H1 (cell line): ENCODE data around the gene EMID1. TPM values are rescaled to one million over a fixed set of nuclear protein-coding genes. Genes with fewer than 3 reads are reported as not detected.

Experiments
- CTCF ChIA-PET: fragments of 300-600 bp; sonication (Branson Sonifier 250); formaldehyde crosslinking; loops from one replicate; lab custom pipeline; 2021; ENCODE audit not compliant: partially characterized antibody; lab: Charles Lee
- POLR2A ChIA-PET: fragments of 300-600 bp; sonication (Branson Sonifier 250); formaldehyde crosslinking; loops from one replicate; lab custom pipeline; 2021; ENCODE audit warnings: inconsistent platforms; ENCODE audit not compliant: partially characterized antibody; lab: Charles Lee
- DNase-seq, 2 experiments: peaks; one replicate each; pipeline versions ENCODE4 v3.0.0 to v3.0.0-alpha.2; 2010 to 2022; ENCODE audit warnings: low spot score in 2 of 2, low read depth in 1 of 2, mixed read lengths in 1 of 2
- FAIRE-seq: peaks from 2 replicates; lab custom pipeline; 2011; peaks lifted over from hg19 to GRCh38; lab: Jason Lieb, UNC
- H2AFZ ChIP-seq: 2 replicates; pipeline ENCODE4 v1.8.1; 2012; ENCODE audit warnings: low read length, inconsistent platforms
- H2AK5ac ChIP-seq: 2 replicates; pipeline ENCODE4 v1.6.1; 2013; ENCODE audit warnings: low read depth, low read length
- H2BK120ac ChIP-seq: replicated peaks from 2 replicates; pipeline ENCODE3; 2013; ENCODE audit warnings: low read depth, low read length, inconsistent platforms
- H2BK12ac ChIP-seq: 2 replicates; pipeline ENCODE4 v1.6.1; 2013; ENCODE audit warnings: low read depth, low read length
- H2BK15ac ChIP-seq: 2 replicates; pipeline ENCODE4 v1.6.1; 2013; ENCODE audit warnings: low read length
- H2BK20ac ChIP-seq: 2 replicates; pipeline ENCODE4 v1.6.1; 2013; ENCODE audit warnings: low read length
- H2BK5ac ChIP-seq: 2 replicates; pipeline ENCODE4 v1.6.1; 2013; ENCODE audit warnings: low read depth, low read length
- H3K14ac ChIP-seq: 2 replicates; pipeline ENCODE4 v1.6.1; 2013; ENCODE audit warnings: inconsistent platforms; ENCODE audit not compliant: insufficient read length
- H3K18ac ChIP-seq: 2 replicates; pipeline ENCODE4 v1.6.1; 2013; ENCODE audit warnings: low read length; ENCODE audit errors: extremely low read depth
- H3K23ac ChIP-seq: 2 replicates; pipeline ENCODE4 v1.6.1; 2013; ENCODE audit warnings: inconsistent platforms; ENCODE audit not compliant: insufficient read length
- H3K23me2 ChIP-seq: 2 replicates; pipeline ENCODE4 v1.6.1; 2013; ENCODE audit warnings: low read depth, low read length
- H3K27ac ChIP-seq: 2 replicates; pipeline ENCODE4 v1.6.1; 2011; ENCODE audit warnings: low read depth, low read length, inconsistent platforms
- H3K27me3 ChIP-seq, 4 experiments: replicated peaks in 1 of 4; 1 replicate in 1 of 4; 2 replicates in 3 of 4; pipeline versions ENCODE4 v1.6.1 to v1.8.1; 2011 to 2013; ENCODE audit warnings: low read length in 3 of 4, mild to moderate bottlenecking in 3 of 4, inconsistent platforms in 2 of 4, mixed read lengths in 2 of 4, moderate library complexity in 1 of 4; ENCODE audit not compliant: control insufficient read depth in 3 of 4, insufficient read depth in 3 of 4; ENCODE audit errors: extremely low read depth in 1 of 4
- H3K36me3 ChIP-seq, 4 experiments: 2 replicates each; pipeline versions ENCODE4 v1.6.1 to v1.8.1; 2011 to 2013; ENCODE audit warnings: mild to moderate bottlenecking in 4 of 4, low read length in 3 of 4, moderate library complexity in 2 of 4, control low read depth in 1 of 4, inconsistent platforms in 1 of 4; ENCODE audit not compliant: insufficient read depth in 4 of 4, control insufficient read depth in 2 of 4
- H3K4ac ChIP-seq: replicated peaks from 2 replicates; pipeline ENCODE3; 2013; ENCODE audit warnings: low read length, low read depth, mixed read lengths, inconsistent platforms; ENCODE audit not compliant: insufficient read length
- H3K4me1 ChIP-seq, 4 experiments: replicated peaks in 1 of 4; 1 replicate in 1 of 4; 2 replicates in 3 of 4; pipeline versions ENCODE4 v1.6.1 to v1.8.1; 2011 to 2013; ENCODE audit warnings: low read length in 3 of 4, inconsistent platforms in 2 of 4, mixed read lengths in 1 of 4; ENCODE audit not compliant: insufficient read depth in 4 of 4, control insufficient read depth in 3 of 4
- H3K4me2 ChIP-seq, 2 experiments: 2 replicates each; pipeline versions ENCODE4 v1.6.1 to v1.8.1; 2011 to 2013; ENCODE audit warnings: low read depth in 2 of 2, low read length in 2 of 2, control low read depth in 1 of 2, inconsistent platforms in 1 of 2, mild to moderate bottlenecking in 1 of 2; ENCODE audit not compliant: insufficient read depth in 1 of 2
- H3K4me3 ChIP-seq, 4 experiments: fragments of 200-600, 300-600 bp in 1 of 4; sonication (generic), shearing (Covaris generic), sonication (Bioruptor Twin) in 1 of 4; 2 replicates each; pipeline versions ENCODE4 v1.5.1 to v1.8.1; 2011 to 2016; ENCODE audit warnings: low read length in 4 of 4, low read depth in 3 of 4, control low read depth in 2 of 4, inconsistent platforms in 2 of 4, mild to moderate bottlenecking in 2 of 4, mixed read lengths in 1 of 4, moderate library complexity in 1 of 4; ENCODE audit not compliant: insufficient read depth in 2 of 4; ENCODE audit errors: extremely low read depth in 1 of 4
- H3K56ac ChIP-seq: replicated peaks from 2 replicates; pipeline ENCODE3; 2013; ENCODE audit warnings: low read depth, mild to moderate bottlenecking, mixed read lengths, low read length, inconsistent platforms; ENCODE audit not compliant: insufficient read length
- H3K79me1 ChIP-seq: 2 replicates; pipeline ENCODE4 v1.6.1; 2013; ENCODE audit warnings: low read depth, low read length, control low read depth
- H3K79me2 ChIP-seq, 2 experiments: 2 replicates each; pipeline versions ENCODE4 v1.6.1 to v1.8.1; 2012 to 2013; ENCODE audit warnings: low read length in 2 of 2, mild to moderate bottlenecking in 2 of 2, inconsistent platforms in 1 of 2; ENCODE audit not compliant: insufficient read depth in 2 of 2, control insufficient read depth in 1 of 2
- H3K9ac ChIP-seq, 4 experiments: replicated peaks in 1 of 4; 1 replicate in 1 of 4; 2 replicates in 3 of 4; pipeline versions ENCODE4 v1.6.1 to v1.8.1; 2011 to 2013; ENCODE audit warnings: low read depth in 3 of 4, low read length in 3 of 4, control low read depth in 2 of 4, mild to moderate bottlenecking in 2 of 4, moderate library complexity in 2 of 4, inconsistent platforms in 1 of 4; ENCODE audit errors: extremely low read depth in 1 of 4
- H3K9me3 ChIP-seq, 2 experiments: 2 replicates each; pipeline versions ENCODE4 v1.6.1 to v1.8.1; 2012 to 2013; ENCODE audit warnings: mild to moderate bottlenecking in 2 of 2, moderate library complexity in 2 of 2, control low read depth in 1 of 2, inconsistent platforms in 1 of 2, low read depth in 1 of 2, low read length in 1 of 2, mixed read lengths in 1 of 2; ENCODE audit not compliant: insufficient read depth in 2 of 2
- H4K20me1 ChIP-seq, 2 experiments: replicated peaks in 1 of 2; 2 replicates each; pipeline versions ENCODE3 to v1.8.1; 2011 to 2013; ENCODE audit warnings: inconsistent platforms in 2 of 2, low read length in 2 of 2, mild to moderate bottlenecking in 1 of 2; ENCODE audit not compliant: insufficient read depth in 2 of 2, control insufficient read depth in 1 of 2
- H4K5ac ChIP-seq: 2 replicates; pipeline ENCODE4 v1.6.1; 2013; ENCODE audit warnings: low read length, low read depth, mixed read lengths, inconsistent platforms; ENCODE audit not compliant: insufficient read length
- H4K8ac ChIP-seq: 2 replicates; pipeline ENCODE4 v1.8.0; 2013; ENCODE audit warnings: mild to moderate bottlenecking, moderate library complexity, low read length, inconsistent platforms; ENCODE audit not compliant: insufficient read depth; ENCODE audit errors: extremely low read depth
- H4K91ac ChIP-seq: replicated peaks from 2 replicates; pipeline ENCODE3; 2013; ENCODE audit warnings: low read length, mixed read lengths, inconsistent platforms; ENCODE audit not compliant: insufficient read length
- GTF2F1 ChIP-seq: IDR thresholded peaks from 2 replicates; pipeline ENCODE4 v1.6.1; 2012; ENCODE audit warnings: low read depth, low read length, improper control_type of control experiment, borderline replicate concordance
- JUND ChIP-seq: IDR thresholded peaks from 2 replicates; pipeline ENCODE4 v1.6.1; 2011; ENCODE audit warnings: mild to moderate bottlenecking, improper control_type of control experiment, low read length
- POLR2AphosphoS5 ChIP-seq: IDR thresholded peaks from 2 replicates; pipeline ENCODE4 v1.6.1; 2011; ENCODE audit warnings: low read depth, low read length
- RBBP5 ChIP-seq: IDR thresholded peaks from 2 replicates; pipeline ENCODE4 v1.7.1; 2012; ENCODE audit warnings: low read depth, mild to moderate bottlenecking, inconsistent platforms, low read length, moderate library complexity, borderline replicate concordance
- RNF2 ChIP-seq: fragments of 200-900, 300-1000 bp; sonication (generic); IDR thresholded peaks from 2 replicates; pipeline ENCODE4 v1.7.1; 2016; ENCODE audit warnings: borderline replicate concordance, low read depth, mild to moderate bottlenecking, antibody characterized with exemption, low read length; ENCODE audit not compliant: poor library complexity, severe bottlenecking; ENCODE audit errors: missing control alignments
- USF2 ChIP-seq: IDR thresholded peaks from 2 replicates; pipeline ENCODE4 v1.6.1; 2011; ENCODE audit warnings: low read length, improper control_type of control experiment
- WGBS, 2 experiments: shearing (Covaris generic) in 1 of 2; methylation state at CpG; one replicate each; pipeline versions ENCODE4 v1.1.6 to v1.1.7; 2013 to 2015; ENCODE audit warnings: low lambda C conversion rate in 2 of 2, mixed read lengths in 2 of 2, inconsistent platforms in 1 of 2, low coverage in 1 of 2, missing lambda C conversion rate in 1 of 2; ENCODE audit not compliant: insufficient replicate concordance in 2 of 2, insufficient coverage in 1 of 2, insufficient read length in 1 of 2; ENCODE audit errors: extremely low coverage in 1 of 2, missing lambda C conversion rate in 1 of 2; 5-methylcytosine and 5-hydroxymethylcytosine counted together
- polyA plus RNA-seq, 7 experiments: library from polyadenylated mRNA; depleted of rRNA in 3 of 7; stranded (reverse) in 5 of 7; unstranded in 2 of 7; fragments of >200 nt in 5 of 7; fragments of 200-250 nt in 2 of 7; gene quantifications; 1 replicate in 5 of 7; 2 replicates in 1 of 7; 4 replicates in 1 of 7; pipeline versions ENCODE4 v1.2.1 to v1.2.3, GENCODE V29; 2011 to 2013; ENCODE audit warnings: missing spikeins in 2 of 7, mixed read lengths in 2 of 7
- total RNA-seq: library from RNA; stranded (reverse); fragmentation: NEBNext Ultra II Directional; extraction: Animal tissue kit (Norgen Biotek cat#: 25700); gene quantifications from 2 replicates; pipeline ENCODE4 v1.2.1, GENCODE V29; 2021

Gene EMID1
- total and polyA plus RNA-seq, 2 of the 8 experiments (the other 6 are each of a cell fraction or from before 2014, with no cell fraction given): 3.9 to 7.4 TPM

GRCh38 chr22:29212743-29213142 lies 7.0 kb downstream of the EMID1 start:
- Histone ChIP-seq H3K27me3 (no peaks in the 10 kb centered on the region), H3K23me2 (no peaks in the 10 kb centered on the region), H3K9ac (no peak overlapping the region), H2BK20ac (no peak overlapping the region), H3K14ac (no peak overlapping the region), H3K4ac (no peak overlapping the region), H3K36me3 (no peaks in the 10 kb centered on the region), H3K79me2 (no peaks in the 10 kb centered on the region), H2BK15ac (no peak overlapping the region), H2AFZ (no peak overlapping the region), H4K5ac (no peak overlapping the region), H3K4me2 (no peak overlapping the region), H3K23ac (no peak overlapping the region), H3K27ac (no peak overlapping the region), H3K56ac (no peak overlapping the region), H3K79me1 (peaks cover 5% of the 10 kb centered on the region), H2BK12ac (no peak overlapping the region), H4K20me1 (peaks cover 0 to 3% of the 10 kb centered on the region in 2 experiments), H3K9me3 (no peaks in the 10 kb centered on the region), H3K18ac (no peak overlapping the region), H3K4me1 (peaks cover 0 to 21% (median 6%) of the 10 kb centered on the region in 4 experiments; a peak in 6 of 7 replicates), H2AK5ac (no peak overlapping the region), H4K91ac (no peak overlapping the region), H4K8ac (no peak overlapping the region), H2BK5ac (no peak overlapping the region), H3K4me3 (no peak overlapping the region), H2BK120ac (no peak overlapping the region)
- CTCF ChIA-PET: interaction anchor here (0.9 to 4.3 kb wide), 6 partner anchors 9 to 115 kb away, joined by 3 to 28 read pairs (median 5); no protein-coding TSS in a partner anchor
- no peak for FAIRE-seq
- WGBS, 2 experiments: 92% methylated on average over 11 of the region's 11 CpGs; no CpG with 5 or more reads in 1 of the 2 experiments
- no peak for DNase-seq
- POLR2A ChIA-PET: interaction anchor here (1.0 to 1.1 kb wide), 2 partner anchors 8 to 44 kb away, joined by 3 read pairs; no protein-coding TSS in a partner anchor
- TF ChIP-seq GTF2F1 (no peak), RNF2 (no peak), USF2 (no peak), POLR2AphosphoS5 (no peak), JUND (no peak), RBBP5 (no peak)
